GM19023 (cell line): ENCODE measurements around the gene DPP6.

ENCODE experiments used
- ATAC-seq: cut with Tn5 transposase; IDR thresholded peaks from one replicate; pipeline ENCODE4 v1.9.1; 2021; ENCODE audit warnings: mild to moderate bottlenecking, moderate library complexity; ENCODE audit not compliant: unreplicated experiment

DPP6 gene

DNA sequence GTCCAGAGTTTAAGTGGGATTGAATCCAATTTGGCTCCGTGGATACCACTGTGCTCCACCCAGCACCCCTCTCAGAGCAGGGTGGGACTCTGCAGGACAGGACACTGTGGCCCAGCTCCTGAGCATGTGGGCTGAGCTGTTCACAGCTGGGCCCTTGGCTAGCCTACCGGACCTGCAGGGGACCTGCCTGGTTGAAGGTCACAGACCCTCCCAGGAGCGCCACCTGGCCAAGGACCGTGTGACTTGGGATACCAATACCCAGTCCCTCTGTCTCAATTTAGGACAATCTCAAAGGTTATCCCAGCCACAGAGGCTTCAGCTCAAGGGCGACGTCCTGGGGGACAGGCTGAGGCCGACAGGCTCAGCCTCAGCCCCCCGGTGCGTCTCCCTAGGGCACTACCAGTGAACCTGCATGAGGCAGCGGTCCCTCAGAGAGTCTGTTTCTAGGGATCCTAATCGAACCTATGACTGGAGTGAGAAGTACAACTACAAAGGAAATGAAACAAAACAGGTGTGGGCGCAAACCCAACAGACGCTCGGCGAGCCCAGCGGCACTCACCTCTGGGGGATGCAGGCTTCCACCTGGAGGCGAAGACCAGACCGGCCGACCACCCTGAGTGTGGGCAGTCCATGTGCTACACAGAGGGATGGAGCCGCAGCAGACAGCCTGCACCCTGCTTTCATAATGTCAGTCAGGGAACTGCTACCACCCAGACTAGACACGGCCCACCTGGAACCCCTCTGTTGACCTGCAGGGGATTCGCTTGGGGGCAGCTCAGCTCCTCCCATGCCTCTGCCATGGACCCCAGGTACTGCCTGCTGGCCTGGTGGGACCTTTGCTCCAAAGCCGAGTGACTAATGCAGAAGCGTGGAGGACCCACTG lies 847.0 kb downstream of the DPP6 start:
- no peak for ATAC-seq

DNA sequence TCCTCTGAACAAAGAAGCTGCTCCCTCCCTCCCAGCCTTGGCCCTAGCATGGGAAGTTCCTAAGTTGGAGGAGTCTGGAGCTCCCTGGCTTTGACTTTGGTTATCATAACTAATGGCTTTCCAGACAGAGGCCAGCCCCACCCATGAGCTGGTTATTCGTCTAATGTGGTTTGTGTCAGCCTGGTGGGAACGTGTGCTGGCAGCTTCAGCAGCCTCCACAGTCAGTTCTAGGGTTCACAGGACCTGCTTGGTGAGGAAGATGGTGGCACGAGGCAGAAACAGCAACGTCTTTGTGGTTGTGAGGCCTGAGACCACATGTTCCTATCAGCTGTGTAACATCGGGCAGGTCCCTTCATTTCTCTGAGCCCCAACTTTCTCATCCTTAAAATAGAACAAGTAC lies 847.7 kb downstream of the DPP6 start:
- no peak for ATAC-seq

- ATAC-seq = no peak
These were observed 850.4 kb downstream of the DPP6 start for GRCh38 chr7:154902600-154903082.

GRCh38 chr7:154903083-154903731 lies 851.0 kb downstream of the DPP6 start:
- ATAC-seq = no peak

- ATAC-seq = no peak
These were observed 852.9 kb downstream of the DPP6 start for GRCh38 chr7:154905146-154905545.

DNA sequence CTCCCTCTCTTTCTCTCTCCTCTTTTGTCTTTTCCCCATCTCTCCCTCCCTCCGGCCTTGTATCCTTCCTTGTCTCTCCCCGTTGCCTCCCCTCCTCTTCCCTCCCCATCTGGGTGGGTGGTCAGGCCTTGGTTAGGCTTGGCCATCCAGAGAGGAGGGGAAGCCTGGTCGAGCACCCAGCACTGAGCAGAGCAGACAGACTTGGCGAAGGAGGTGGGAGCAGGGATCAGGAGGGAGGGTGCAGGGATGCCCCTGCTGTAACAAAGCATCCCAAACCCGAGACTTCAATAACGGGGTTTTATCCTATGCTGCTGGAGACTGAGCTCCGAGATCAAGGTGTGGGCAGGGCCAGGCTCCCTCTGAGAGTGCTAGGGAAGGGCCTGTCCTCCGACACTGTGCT lies 853.4 kb downstream of the DPP6 start:
- no peak for ATAC-seq

DNA sequence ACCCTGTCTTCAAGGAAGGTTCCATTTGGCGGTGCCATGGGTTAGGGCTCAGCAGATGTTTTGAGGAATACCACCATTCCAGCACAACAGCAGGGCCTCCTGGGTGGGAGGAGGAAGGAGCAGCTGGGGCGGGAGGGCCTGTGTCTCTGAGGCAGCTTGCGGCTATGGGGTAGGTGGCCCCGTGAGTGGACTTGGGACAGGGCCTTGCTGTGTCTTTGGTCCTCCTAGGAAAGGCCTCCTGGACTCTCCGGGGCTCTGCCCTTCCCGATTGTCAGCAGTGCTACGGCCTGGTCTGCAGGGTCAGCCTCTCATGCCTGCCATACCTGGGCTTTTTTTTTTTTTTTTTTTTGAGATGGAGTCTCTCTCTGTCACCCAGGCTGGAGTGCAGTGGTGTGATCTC lies 854.0 kb downstream of the DPP6 start:
- no peak for ATAC-seq

GRCh38 chr7:154906736-154907355 lies 854.6 kb downstream of the DPP6 start:
- ATAC-seq = no peak

DNA sequence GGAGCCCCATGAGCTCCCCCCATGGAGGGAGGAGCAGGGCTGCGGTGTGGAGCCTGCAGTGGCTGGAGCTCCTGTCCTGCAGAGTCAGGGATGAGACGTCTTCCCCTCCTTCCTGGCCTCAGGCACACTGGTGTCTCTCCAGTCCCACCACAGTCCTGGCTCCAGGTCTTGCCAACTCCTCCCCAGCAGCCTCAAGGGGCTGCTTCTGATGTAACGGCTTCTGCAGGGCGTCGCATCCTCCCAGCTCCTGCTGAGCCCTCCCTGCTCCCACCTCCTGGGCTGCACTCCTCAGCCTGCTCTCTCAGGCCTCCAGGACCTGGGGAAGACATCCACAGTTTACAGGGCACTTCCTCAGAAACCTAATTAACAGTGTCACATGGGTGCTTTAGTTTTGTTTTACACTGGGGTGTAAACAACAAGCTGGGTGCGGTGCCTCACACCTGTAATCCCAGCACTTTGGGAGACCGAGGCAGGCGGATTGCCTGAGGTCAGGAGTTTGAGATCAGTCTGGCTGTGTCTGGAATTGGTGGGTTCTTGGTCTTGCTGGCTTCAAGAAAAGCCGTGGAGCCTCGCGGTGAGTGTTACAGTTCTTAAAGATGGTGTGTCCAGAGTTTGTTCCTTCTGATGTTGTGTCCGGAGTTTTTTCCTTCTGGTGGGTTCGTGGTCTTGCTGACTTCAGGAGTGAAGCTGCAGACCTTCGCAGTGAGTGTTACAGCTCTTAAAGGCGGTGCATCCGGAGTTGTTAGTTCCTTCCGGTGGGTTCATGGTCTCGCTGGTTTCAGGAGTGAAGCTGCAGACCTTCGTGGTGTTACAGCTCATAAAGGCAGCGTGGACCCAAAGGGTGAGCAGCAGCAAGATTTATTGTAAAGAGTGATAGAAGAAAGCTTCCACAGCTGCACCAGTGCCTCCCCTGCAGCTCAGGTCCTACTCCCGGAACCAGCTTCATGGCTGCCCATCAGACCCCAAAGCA lies 855.7 kb downstream of the DPP6 start:
- ATAC-seq = no peak

- ATAC-seq = no peak
These were observed 857.3 kb downstream of the DPP6 start for GRCh38 chr7:154909241-154910105.

DNA sequence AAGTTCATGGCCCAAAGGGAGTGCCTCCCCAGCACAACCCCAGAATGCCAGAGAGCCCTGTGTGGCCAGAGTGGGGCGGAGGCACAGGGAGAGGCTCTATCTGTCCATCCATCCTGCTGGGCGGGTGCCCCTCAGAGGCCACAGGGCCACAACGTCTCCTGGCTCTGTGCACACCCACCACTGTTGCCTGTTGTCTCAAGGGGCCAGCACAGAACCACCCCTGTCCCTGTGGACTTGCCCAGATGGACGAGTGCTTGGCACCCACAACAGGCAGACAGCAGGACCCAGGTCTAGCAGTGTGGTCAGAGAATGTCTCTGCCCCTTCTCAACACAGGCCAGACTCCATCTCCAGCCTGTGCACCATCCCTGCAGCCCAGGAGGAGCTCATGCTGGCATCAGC lies 857.9 kb downstream of the DPP6 start:
- ATAC-seq = no peak

GRCh38 chr7:154910977-154911376 lies 858.8 kb downstream of the DPP6 start:
- ATAC-seq = no peak

- ATAC-seq = no peak
These were observed 859.2 kb downstream of the DPP6 start for GRCh38 chr7:154911411-154911810.

- no peak for ATAC-seq
These were observed 859.8 kb downstream of the DPP6 start for GRCh38 chr7:154911862-154912455.

- no peak for ATAC-seq
These were observed 860.9 kb downstream of the DPP6 start for GRCh38 chr7:154912871-154913637.

GRCh38 chr7:154913638-154914307 lies 861.6 kb downstream of the DPP6 start:
- peak; percentile 98 for ATAC-seq

DNA sequence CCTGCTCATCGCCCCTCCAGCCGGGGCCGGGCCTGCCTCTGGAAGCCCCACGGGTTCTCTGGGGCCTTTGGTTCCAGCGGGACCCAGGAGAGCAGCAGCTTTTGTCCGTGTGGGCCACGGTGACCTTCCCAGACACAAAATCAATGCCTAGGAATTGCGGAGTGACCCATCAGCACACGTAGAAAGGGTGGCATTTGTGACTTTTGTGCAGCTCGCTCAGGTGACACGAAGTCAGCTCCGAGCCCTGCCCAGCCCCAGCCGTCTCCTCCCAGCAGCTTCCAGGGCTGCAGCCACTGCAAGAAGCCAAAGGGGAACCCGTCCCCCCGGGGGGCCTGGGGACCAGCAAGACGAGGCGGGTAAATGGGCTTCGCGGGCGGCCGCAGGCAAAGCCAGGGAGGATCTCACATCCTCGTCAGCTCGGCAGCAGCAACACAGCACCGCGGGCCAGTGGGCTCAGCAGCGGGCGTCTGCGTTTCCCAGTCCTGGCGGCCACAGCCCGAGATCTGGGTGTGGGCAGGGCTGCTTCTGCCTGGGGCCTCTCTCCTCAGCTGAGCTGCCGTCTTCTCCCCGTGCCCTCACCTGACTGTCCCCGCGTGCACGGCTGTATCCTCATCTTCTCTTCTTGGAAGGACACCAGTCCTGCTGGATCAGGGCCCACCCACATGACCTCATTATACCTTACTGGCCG lies 862.3 kb downstream of the DPP6 start:
- no peak for ATAC-seq
